Activated T-helper 17 cell treated with anti-CD3 and anti-CD28 coated beads, Interleukin-2, amount 50 U/mL, for 72 hours (primary cell): ENCODE data around the gene DRC1. TPM values are rescaled to one million over a fixed set of nuclear protein-coding genes. Genes with fewer than 3 reads are reported as not detected.

Experiments
- ATAC-seq: fragments of 150-1000 bp; cut with Tn5 transposase; replicated peaks from 2 replicates; pipeline ENCODE4 v1.10.0; 2021; ENCODE audit warnings: mild to moderate bottlenecking, moderate library complexity
- H3K27ac Mint-ChIP-seq: one replicate; pipeline ENCODE4 v1.8.0; 2022; ENCODE audit warnings: mixed read lengths
- H3K27me3 Mint-ChIP-seq: one replicate; pipeline ENCODE4 v1.8.0; 2022; ENCODE audit warnings: mixed read lengths
- H3K36me3 Mint-ChIP-seq: one replicate; pipeline ENCODE4 v1.8.0; 2022; ENCODE audit warnings: low read depth, mild to moderate bottlenecking, mixed read lengths
- H3K4me1 Mint-ChIP-seq: one replicate; pipeline ENCODE4 v1.8.0; 2022; ENCODE audit warnings: mixed read lengths
- H3K4me3 Mint-ChIP-seq: one replicate; pipeline ENCODE4 v1.8.0; 2022; ENCODE audit warnings: mild to moderate bottlenecking, mixed read lengths
- H3K9me3 Mint-ChIP-seq: one replicate; pipeline ENCODE4 v1.8.0; 2022; ENCODE audit warnings: mixed read lengths
- total RNA-seq, 2 donors: library from RNA; stranded (reverse); gene quantifications; one replicate each; pipeline ENCODE4 v1.2.3, GENCODE V29; 2022

The DRC1 gene
- total RNA-seq, 2 donors from 2014 or later: not detected

DNA sequence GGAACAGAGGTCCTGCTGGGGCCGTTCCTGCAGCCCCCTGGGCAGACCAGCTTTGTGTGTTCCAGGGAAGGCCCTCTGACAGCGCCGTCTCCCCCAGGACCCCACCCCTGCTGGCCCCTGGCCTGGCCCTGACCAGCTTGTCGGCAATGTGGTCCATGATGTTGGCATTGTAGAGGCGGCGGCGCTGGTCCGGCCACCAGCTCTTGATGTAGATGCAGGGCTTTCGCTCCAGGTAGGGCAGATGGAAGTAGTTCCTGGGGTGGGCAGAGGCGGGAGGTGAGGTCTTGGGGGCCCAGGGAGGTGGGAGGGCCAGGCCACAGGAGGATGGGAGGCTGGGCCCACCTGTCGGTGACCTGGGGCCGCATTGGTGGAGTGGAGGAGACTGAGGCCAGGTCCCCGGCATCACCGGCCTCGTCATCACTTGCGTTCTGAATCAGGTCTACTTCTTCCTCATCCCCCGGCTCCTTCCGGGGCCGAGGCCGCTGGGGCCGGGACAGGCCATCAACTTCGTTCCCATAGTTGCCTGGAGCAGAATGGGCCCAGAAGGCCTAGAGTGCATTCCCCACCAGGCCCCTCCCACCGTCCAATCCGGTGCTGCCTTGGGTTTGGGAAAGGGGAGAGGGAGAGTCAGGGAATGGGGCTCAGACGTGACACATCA is 77.5 kb downstream of the DRC1 start:
- Mint-ChIP-seq H3K9me3 (no peaks in the 10 kb centered on the region), H3K27me3 (no peaks in the 10 kb centered on the region), H3K4me1 (no peaks in the 10 kb centered on the region), H3K36me3 (no peaks in the 10 kb centered on the region), H3K4me3 (no peak overlapping the region), H3K27ac (no peak overlapping the region)
- ATAC-seq: no peak

DNA sequence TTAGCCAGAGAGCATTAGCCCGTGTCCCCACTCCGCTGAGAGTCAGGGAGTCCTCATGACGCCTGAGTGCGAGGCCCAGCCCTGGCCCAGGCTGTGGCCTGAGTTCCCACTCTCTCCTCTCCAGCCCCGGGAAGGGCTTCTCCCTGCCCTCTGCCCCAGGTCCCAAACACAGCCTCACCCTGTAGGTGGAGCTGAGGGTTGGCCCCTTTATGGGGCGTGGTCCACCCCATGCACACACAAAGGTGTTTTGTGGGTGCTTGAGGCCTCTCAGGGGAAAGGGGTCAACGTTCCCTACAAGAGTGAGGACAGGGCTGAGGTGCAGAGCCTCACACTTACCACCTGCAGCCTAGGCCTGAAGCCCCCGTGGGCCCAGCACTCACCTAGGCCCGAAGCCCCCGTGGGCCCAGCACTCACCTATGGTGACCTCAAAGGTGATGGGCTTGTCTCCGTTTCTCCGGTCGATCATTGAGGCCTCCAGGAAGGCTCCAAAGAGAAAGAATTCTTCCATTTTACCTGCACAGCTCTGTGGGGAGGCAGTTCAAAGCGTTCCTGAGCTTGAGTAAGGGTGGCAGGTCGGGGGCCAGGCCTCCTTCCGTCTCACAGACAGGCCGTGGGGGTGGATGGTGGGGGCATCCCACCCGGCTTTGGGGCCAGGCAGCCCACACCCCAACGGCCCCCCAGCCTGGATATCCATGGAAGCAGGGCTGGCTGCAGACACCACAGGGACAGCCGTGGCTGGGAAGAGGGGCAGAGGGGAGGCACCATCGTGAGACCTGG is 78.3 kb downstream of the DRC1 start:
- Mint-ChIP-seq H3K9me3 (no peaks in the 10 kb centered on the region), H3K27me3 (no peaks in the 10 kb centered on the region), H3K4me3 (no peak overlapping the region), H3K36me3 (no peaks in the 10 kb centered on the region), H3K4me1 (no peaks in the 10 kb centered on the region), H3K27ac (no peak overlapping the region)
- ATAC-seq: no peak

DNA sequence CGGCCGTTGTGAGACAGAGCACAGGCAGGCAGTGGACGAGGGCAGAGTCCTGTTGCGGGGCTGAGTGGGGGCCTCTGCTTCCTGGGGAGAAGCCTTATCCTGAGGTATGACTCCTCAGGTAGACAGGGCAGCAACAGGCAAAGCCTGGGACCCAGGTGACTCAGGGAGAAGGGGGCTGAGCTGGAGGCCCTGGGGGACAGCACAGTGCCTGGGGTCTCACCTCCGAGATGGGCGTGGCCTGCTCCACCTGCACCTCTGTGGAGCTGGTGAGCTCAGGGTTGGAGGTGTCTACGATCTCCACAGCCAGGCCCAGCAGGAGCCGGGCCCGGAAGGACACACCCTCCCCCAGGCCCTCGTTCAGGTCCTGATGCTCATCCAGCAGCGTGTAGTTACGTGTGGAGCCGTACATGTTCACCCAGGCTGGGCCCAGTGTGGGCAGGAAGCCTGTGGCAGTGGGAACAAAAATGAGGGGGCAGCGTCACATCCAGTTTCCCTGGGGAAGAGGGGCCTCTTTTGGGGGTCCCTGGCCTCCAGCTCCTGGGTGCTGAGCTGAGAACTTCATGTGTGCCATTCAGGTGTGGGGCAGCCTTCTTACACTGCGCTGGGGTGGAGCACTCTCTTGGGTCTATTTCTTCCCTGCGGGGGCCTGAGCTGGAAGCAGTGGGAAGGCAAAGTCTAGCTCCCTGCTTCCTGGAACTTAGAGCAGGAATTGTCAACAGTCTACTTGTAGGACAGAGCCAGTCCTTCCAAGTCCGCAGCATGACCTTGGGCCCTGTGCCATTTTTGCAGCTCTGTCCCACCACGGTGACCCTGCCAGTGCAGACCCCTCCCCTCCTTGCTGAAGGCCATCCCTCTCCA is 79.1 kb downstream of the DRC1 start:
- no peaks in the 10 kb centered on the region for H3K9me3 Mint-ChIP-seq

DNA sequence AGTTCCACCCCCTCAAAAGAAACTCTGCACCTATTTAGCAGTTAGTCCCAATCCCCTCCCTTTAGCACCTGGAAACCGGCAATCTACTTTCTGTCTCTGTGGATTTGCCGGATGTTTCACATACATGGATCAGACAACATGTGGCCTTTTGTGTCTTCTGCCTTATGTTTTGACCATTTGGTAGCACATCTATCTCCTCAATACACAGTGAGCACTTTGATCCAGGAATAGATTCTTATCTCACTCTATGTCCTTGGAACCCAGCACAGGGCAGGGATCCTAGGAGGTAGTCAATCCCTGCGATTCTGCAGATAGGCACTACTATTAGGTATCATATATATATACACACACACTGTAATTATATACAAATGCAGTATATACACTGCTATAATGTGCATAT is 80.0 kb downstream of the DRC1 start:
- no peak for ATAC-seq
- no peaks in the 10 kb centered on the region for H3K36me3 Mint-ChIP-seq
- H3K9me3 Mint-ChIP-seq: no peaks in the 10 kb centered on the region
- H3K4me1 Mint-ChIP-seq: no peaks in the 10 kb centered on the region
- no peak overlapping the region for H3K27ac Mint-ChIP-seq
- no peak overlapping the region for H3K4me3 Mint-ChIP-seq
- peaks cover 5% of the 10 kb centered on the region for H3K27me3 Mint-ChIP-seq

More for the DNA sequence above, 79.1 kb downstream of the DRC1 start:
- H3K27me3 Mint-ChIP-seq: no peaks in the 10 kb centered on the region
- no peak overlapping the region for H3K4me3 Mint-ChIP-seq
- no peaks in the 10 kb centered on the region for H3K36me3 Mint-ChIP-seq
- ATAC-seq: no peak
- H3K4me1 Mint-ChIP-seq: no peaks in the 10 kb centered on the region
- no peak overlapping the region for H3K27ac Mint-ChIP-seq

DNA sequence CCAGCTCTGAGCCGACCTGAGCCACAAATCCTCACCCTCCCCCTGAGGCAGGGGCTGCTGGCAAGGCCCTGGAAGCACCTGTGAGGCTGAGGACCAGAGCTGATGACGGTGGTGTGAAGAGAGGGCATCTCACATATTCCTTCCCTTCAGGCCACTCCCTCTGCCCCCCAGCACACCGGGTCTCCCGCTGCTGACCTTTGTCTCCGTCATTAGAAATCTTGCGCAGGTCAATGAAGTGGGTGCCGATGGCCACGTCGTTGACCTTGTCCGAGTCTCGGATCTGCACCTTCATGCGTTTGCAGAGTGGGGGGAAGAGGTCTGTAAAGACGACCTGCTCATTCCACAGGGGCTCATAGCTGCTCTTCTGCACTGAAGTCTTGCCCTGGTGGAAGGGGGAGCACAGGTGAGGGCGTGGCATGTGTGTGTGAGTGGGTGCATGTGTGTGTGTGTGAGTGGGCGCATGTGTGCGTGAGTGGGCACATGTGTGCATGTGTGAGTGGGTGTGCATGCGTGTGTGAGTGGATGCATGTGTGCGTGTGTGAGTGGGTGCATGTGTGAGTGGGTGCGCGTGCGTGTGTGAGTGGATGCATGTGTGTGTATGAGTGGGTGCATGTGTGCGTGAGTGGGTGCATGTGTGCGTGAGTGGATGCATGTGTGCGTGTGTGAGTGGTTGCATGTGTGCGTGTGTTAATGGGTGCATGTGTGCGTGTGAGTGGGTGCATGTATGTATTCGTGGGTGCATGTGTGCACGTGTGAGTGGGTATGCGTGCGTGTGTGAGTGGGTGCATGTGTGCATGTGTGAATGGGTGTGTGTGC is 80.7 kb downstream of the DRC1 start:
- H3K27ac Mint-ChIP-seq: no peak overlapping the region
- peaks cover 5% of the 10 kb centered on the region for H3K27me3 Mint-ChIP-seq

DNA sequence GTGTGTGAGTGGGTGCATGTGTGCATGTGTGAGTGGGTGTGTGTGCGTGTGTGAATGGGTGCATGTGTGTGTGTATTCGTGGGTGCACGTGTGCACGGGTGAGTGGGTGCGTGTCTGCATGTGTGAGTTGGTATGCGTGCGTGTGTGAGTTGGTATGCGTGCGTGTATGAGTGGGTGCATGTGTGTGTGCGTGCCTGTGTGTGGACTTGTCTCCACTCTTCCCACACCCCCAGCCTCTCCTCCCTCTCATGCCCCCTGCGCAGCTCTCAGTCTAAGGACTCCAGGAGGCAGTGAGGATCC is 81.3 kb downstream of the DRC1 start:
- no peak for ATAC-seq
- Mint-ChIP-seq H3K4me1 (no peaks in the 10 kb centered on the region), H3K4me3 (no peak overlapping the region), H3K36me3 (no peaks in the 10 kb centered on the region), H3K9me3 (no peaks in the 10 kb centered on the region), H3K27ac (no peak overlapping the region), H3K27me3 (peaks cover 5% of the 10 kb centered on the region)

More for the DNA sequence above, 80.7 kb downstream of the DRC1 start:
- Mint-ChIP-seq H3K4me1 (no peaks in the 10 kb centered on the region), H3K36me3 (no peaks in the 10 kb centered on the region), H3K4me3 (no peak overlapping the region), H3K9me3 (no peaks in the 10 kb centered on the region)
- ATAC-seq: no peak

DNA sequence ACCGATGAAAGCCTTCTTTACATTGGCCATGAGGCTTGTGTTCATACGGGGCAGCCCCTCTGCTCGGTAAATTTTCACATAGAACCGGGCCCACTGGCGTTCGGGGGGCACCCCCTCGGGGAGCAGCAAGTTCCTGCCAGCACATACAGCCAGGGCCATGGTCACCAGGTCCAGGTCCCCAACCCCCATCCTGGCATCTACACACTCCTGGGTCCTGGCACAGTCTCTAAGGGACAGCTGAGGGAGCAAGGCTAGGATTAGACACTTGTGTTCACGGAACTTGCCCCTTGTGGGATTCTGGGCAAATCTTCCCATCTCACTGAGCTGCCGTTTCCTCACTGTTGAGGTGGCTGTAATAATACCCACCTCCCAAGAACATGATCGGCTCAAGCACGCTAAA is 81.8 kb downstream of the DRC1 start:
- Mint-ChIP-seq H3K27ac (no peak overlapping the region), H3K4me1 (no peaks in the 10 kb centered on the region), H3K27me3 (peaks cover 5% of the 10 kb centered on the region), H3K9me3 (no peaks in the 10 kb centered on the region), H3K4me3 (no peak overlapping the region), H3K36me3 (no peaks in the 10 kb centered on the region)
- no peak for ATAC-seq

DNA sequence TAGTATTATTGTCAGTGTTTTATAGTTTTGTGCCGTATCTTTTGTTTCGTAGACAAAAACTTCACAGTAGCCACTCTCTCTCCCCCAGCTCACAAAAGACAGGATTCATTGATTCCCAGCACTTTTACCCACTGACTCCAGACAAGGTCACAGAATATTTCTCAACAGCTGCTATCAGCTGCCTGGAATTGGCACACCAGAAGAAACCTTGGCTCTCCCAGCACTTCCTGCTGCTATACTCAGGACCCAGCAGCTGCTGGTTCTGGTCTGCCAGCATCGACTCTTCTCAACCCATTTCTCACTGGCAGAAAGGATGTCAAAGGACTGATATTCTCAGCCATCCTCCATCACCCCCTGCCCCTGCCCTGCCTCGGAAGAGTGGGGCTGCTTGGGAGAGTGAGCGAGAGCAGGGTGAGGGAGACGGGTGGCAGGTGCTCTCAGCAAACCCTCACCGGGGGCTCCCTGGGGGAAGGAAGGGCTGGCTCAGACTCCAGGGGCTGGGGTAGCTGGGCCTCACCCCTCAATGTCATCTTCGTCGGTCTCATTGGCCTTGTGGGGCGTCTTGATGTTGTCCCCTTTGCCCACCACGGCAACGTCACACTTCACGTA is 82.3 kb downstream of the DRC1 start:
- no peak for ATAC-seq
- no peaks in the 10 kb centered on the region for H3K9me3 Mint-ChIP-seq
- peaks cover 5% of the 10 kb centered on the region for H3K27me3 Mint-ChIP-seq
- H3K27ac Mint-ChIP-seq: no peak overlapping the region
- H3K4me1 Mint-ChIP-seq: no peaks in the 10 kb centered on the region
- H3K36me3 Mint-ChIP-seq: no peaks in the 10 kb centered on the region
- H3K4me3 Mint-ChIP-seq: no peak overlapping the region

DNA sequence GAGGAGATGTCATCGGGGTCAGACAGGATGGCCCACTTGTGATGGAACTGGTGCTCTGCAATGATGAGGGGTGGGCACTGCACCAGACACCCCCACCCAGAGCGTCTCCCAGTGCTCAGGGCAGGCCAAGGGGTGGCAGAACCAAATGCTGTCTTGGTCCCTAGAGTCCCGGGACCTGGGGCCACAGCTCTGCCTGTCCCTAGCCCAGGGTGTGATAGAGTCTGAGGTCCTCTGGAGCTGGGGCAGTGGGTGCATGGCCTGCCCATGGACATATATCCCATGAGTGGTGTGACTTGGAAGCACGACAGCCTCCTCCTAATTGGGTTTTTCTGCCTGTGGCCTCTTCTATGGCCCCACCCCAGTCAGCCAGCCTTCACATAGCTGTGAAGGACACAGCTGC is 82.9 kb downstream of the DRC1 start:
- Mint-ChIP-seq H3K4me1 (no peaks in the 10 kb centered on the region), H3K4me3 (no peak overlapping the region), H3K27ac (no peak overlapping the region), H3K36me3 (no peaks in the 10 kb centered on the region), H3K9me3 (no peaks in the 10 kb centered on the region), H3K27me3 (peaks cover 5% of the 10 kb centered on the region)
- no peak for ATAC-seq

DNA sequence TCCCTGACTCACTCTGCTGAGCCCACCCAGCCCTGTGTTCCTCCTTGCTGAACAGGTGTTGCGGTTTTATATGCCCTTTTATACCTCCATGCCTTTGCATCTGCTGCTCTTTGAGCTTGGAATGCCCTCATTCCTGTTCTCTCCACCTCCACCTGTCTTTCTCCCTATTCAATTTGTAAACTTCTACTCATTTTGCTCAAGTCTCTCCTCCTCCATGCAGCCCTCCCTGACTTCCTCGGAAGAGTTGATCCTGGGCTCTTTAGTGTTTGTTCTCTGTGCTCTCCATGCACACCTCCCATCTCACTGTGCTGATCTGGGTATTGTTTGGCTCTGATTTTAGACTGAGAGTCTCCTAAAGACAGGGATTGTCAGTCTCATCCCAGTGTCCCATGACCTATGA is 83.4 kb downstream of the DRC1 start:
- Mint-ChIP-seq H3K27ac (no peak overlapping the region), H3K27me3 (peaks cover 5% of the 10 kb centered on the region), H3K4me3 (no peak overlapping the region), H3K4me1 (no peaks in the 10 kb centered on the region), H3K9me3 (no peaks in the 10 kb centered on the region), H3K36me3 (no peaks in the 10 kb centered on the region)
- no peak for ATAC-seq

DNA sequence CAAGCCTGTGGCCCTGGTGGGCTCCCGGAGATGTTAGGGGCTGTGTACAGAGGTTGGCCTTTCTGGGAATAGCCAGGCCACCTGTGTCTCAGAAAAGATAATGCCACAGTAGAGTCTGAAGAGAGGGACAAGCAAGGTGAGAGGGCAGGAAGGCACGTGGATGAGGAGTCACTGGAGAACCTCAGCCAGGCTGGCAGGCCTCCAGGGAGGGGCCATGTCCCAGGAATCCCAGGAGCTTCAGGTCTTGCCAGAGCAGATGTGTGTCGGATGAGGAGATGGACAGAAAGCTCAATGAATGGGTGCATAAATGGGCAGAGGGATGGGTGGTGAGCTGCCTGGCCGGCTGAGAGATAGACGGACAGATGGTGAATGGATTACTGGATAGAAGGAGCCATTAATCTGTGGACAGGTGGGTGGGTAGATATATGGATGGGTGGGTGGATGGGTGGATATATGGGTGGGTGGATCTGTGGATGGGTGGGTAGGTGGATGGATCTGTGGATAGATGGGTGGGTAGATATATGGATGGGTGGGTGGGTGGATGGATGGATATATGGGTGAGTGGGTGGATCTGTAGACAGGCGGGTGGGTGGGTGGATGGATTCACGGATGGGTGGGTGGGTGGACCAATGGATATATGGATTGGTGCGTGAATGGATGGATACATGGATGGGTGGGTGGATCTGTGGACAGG is 84.2 kb downstream of the DRC1 start:
- no peaks in the 10 kb centered on the region for H3K4me1 Mint-ChIP-seq
- H3K27me3 Mint-ChIP-seq: peaks cover 5% of the 10 kb centered on the region
- no peak for ATAC-seq
- no peak overlapping the region for H3K4me3 Mint-ChIP-seq
- H3K27ac Mint-ChIP-seq: no peak overlapping the region
- H3K36me3 Mint-ChIP-seq: no peaks in the 10 kb centered on the region
- H3K9me3 Mint-ChIP-seq: no peaks in the 10 kb centered on the region

DNA sequence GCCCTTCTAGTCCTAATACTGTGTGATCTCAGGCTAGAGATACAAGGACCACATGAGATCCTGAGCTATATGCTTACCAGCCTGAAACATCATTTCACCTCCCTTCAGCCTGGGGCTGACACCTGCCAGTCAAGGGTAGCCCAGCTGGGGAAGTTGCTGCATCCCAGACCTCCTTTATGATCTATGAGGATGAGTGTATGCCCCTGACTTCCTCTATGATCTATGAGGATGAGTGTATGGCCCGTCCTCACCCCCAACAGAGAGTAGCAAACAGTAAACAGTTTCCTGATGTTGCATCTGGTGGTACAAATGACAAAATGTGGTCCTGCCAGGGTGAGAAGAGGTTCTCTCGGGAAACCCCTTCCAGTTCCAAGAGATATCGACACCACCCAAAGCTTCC is 85.1 kb downstream of the DRC1 start:
- Mint-ChIP-seq H3K27ac (no peak overlapping the region), H3K4me1 (no peaks in the 10 kb centered on the region), H3K4me3 (no peak overlapping the region), H3K27me3 (peaks cover 5% of the 10 kb centered on the region), H3K36me3 (no peaks in the 10 kb centered on the region), H3K9me3 (no peaks in the 10 kb centered on the region)
- ATAC-seq: no peak

DNA sequence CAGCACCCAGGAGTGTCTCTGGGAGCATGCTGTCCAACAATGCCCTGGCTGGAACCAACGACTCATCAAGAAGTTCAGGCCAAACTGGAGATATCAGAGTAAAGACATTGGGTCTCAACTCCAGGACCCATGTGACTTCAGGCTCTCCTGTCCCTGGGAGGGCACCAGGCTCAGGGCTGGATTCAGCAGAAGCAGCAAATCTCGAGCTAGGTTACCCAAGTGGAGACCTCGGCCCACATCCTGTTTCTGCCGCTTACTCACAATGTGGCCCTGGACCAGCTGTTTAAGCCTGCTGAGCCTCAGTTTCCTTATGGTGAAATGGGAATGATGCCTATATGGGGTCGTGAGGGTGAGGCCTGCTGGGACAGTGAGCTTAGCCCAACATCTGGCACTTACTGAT is 85.5 kb downstream of the DRC1 start:
- H3K27me3 Mint-ChIP-seq: peaks cover 5% of the 10 kb centered on the region
- H3K36me3 Mint-ChIP-seq: no peaks in the 10 kb centered on the region
- H3K4me1 Mint-ChIP-seq: no peaks in the 10 kb centered on the region
- no peak overlapping the region for H3K27ac Mint-ChIP-seq
- no peak for ATAC-seq
- no peak overlapping the region for H3K4me3 Mint-ChIP-seq
- no peaks in the 10 kb centered on the region for H3K9me3 Mint-ChIP-seq
